ENCODE results near the gene NLK.

DNA sequence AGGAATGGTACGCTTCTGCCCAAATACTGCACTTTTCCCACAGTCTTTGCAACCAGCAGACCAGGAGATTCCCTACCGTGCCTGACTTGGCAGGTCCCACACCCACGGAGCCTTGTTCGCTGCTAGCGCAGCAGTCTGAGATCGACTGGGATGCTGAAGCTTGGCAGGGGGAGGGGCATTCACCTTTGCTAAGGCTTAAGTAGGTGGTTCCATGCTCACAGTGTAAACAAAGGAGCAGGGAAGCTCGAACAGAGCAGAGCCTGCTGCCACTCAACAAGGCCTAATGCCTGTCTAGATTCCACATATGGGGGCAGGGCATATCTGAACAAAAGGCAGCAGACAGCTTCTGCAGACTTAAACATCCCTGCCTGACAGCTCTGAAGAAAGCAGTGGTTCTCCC, 169.3 kb downstream of the NLK start:
- TF ChIP-seq, protein P1, sequence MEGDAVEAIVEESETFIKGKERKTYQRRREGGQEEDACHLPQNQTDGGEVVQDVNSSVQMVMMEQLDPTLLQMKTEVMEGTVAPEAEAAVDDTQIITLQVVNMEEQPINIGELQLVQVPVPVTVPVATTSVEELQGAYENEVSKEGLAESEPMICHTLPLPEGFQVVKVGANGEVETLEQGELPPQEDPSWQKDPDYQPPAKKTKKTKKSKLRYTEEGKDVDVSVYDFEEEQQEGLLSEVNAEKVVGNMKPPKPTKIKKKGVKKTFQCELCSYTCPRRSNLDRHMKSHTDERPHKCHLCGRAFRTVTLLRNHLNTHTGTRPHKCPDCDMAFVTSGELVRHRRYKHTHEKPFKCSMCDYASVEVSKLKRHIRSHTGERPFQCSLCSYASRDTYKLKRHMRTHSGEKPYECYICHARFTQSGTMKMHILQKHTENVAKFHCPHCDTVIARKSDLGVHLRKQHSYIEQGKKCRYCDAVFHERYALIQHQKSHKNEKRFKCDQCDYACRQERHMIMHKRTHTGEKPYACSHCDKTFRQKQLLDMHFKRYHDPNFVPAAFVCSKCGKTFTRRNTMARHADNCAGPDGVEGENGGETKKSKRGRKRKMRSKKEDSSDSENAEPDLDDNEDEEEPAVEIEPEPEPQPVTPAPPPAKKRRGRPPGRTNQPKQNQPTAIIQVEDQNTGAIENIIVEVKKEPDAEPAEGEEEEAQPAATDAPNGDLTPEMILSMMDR (IDR thresholded peaks at IDR 0.05; ENCODE audit: extremely low read depth in 1 of 2, insufficient read depth in 1 of 2, low read depth in 1 of 2, low read length in 2 of 2): no peak
- TF ChIP-seq JUN (IDR thresholded peaks at IDR 0.05; ENCODE audit: borderline replicate concordance, insufficient read depth, insufficient read length, low read depth) (no peak), POLR2AphosphoS5 (IDR thresholded peaks at IDR 0.05; ENCODE audit: insufficient read depth, low read depth, low read length) (no peak), POLR2A (IDR thresholded peaks at IDR 0.05; ENCODE audit: low read depth, low read length) (no peak), EZH2 (IDR thresholded peaks at IDR 0.05; ENCODE audit: borderline replicate concordance, low read depth, low read length, severe bottlenecking) (no peak), GATA2 (IDR thresholded peaks at IDR 0.05; ENCODE audit: insufficient read depth, insufficient read length, low read depth, low read length) (no peak), FOS (IDR thresholded peaks at IDR 0.05; ENCODE audit: borderline replicate concordance, insufficient read depth, low read length) (no peak), MYC (IDR thresholded peaks at IDR 0.05; ENCODE audit: low read depth, low read length) (no peak)
- TF ChIP-seq, protein P2, sequence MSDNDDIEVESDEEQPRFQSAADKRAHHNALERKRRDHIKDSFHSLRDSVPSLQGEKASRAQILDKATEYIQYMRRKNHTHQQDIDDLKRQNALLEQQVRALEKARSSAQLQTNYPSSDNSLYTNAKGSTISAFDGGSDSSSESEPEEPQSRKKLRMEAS (IDR thresholded peaks at IDR 0.05; ENCODE audit: insufficient read depth, insufficient read length): no peak

Data from endothelial cell of umbilical vein (primary cell).